ENCODE measurements around the gene CREB5.

DNA sequence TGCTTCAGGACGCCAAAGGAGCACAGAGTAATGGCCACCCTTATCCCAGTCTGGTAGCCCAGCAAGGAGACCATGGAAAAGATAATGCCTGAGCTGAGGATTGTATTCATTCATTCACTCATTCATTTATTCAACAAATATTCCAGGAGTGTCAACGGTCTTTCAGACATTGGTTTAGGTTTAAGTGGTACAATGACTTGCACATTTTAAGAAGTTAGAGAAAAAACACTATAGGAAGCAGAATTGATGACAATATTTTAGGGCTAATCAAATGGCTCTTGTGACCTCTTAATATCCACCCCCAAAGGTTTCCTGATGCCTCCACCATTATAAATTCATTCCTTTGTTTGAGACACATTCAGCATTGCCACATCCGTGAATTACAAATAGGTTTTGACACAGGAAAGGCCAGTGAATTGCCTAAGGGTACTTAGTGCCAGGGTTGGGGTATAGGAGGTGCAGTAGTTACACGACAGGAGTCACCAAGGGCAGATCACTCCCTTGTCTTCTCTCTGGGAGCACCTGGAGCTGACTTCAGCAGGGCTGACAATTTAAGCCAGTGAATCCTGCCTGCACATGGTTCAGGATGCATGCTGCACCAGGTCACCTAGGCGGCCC, 269.5 kb downstream of the CREB5 start:
- TF ChIP-seq, protein P1, sequence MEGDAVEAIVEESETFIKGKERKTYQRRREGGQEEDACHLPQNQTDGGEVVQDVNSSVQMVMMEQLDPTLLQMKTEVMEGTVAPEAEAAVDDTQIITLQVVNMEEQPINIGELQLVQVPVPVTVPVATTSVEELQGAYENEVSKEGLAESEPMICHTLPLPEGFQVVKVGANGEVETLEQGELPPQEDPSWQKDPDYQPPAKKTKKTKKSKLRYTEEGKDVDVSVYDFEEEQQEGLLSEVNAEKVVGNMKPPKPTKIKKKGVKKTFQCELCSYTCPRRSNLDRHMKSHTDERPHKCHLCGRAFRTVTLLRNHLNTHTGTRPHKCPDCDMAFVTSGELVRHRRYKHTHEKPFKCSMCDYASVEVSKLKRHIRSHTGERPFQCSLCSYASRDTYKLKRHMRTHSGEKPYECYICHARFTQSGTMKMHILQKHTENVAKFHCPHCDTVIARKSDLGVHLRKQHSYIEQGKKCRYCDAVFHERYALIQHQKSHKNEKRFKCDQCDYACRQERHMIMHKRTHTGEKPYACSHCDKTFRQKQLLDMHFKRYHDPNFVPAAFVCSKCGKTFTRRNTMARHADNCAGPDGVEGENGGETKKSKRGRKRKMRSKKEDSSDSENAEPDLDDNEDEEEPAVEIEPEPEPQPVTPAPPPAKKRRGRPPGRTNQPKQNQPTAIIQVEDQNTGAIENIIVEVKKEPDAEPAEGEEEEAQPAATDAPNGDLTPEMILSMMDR (IDR thresholded peaks at IDR 0.05): no peak
- TF ChIP-seq POLR2A (IDR thresholded peaks at IDR 0.05) (no peak), EP300 (IDR thresholded peaks at IDR 0.05) (no peak)
